Upper lobe of right lung (tissue), 1 donor: ENCODE data around the gene KLHL22. TPM values are rescaled to one million over a fixed set of nuclear protein-coding genes. Genes with fewer than 3 reads are reported as not detected.

Experiments
- ATAC-seq: fragments of 200-7000 bp; cut with Tn5 transposase; one replicate; pipeline ENCODE4 v1.9.1; 2020; ENCODE audit warnings: mild to moderate bottlenecking, moderate library complexity
- DNase-seq: peaks from one replicate; pipeline ENCODE4 v3.0.0-alpha.2; 2020
- H3K27ac ChIP-seq: fragments of 200-600 bp; one replicate; pipeline ENCODE4 v1.8.0; 2022
- H3K27me3 ChIP-seq: fragments of 200-600 bp; one replicate; pipeline ENCODE4 v1.8.0; 2022; ENCODE audit warnings: mild to moderate bottlenecking
- H3K36me3 ChIP-seq: fragments of 200-600 bp; one replicate; pipeline ENCODE4 v1.8.0; 2022
- H3K4me1 ChIP-seq: fragments of 200-600 bp; one replicate; pipeline ENCODE4 v1.8.0; 2022
- H3K4me3 ChIP-seq: fragments of 200-600 bp; one replicate; pipeline ENCODE4 v1.8.0; 2022; ENCODE audit warnings: mild to moderate bottlenecking
- H3K9me3 ChIP-seq: fragments of 200-600 bp; one replicate; pipeline ENCODE4 v1.8.0; 2022
- intact Hi-C: fragments of 100-400 bp; cut with DNase I; formaldehyde crosslinking; loops from one replicate; pipeline ENCODE4 v1.11.0; 2022
- total RNA-seq: library from RNA; stranded (reverse); fragmentation: NEBNext Ultra II Directional; extraction: Animal tissue kit (Norgen Biotek cat#: 25700); gene quantifications from one replicate; pipeline ENCODE4 v1.2.1, GENCODE V29; 2021
- TF ChIP-seq, protein P1 (sequence below): fragments of 200-600 bp; IDR thresholded peaks from one replicate; pipeline ENCODE4 v1.8.0; 2022; ENCODE audit warnings: antibody characterized with exemption
- donor health status: DM: no; HTN: yes; CAD: no; lungs with severe emphysema.

The KLHL22 gene
- total RNA-seq, 1 donor from 2014 or later, result 23.3 TPM

DNA sequence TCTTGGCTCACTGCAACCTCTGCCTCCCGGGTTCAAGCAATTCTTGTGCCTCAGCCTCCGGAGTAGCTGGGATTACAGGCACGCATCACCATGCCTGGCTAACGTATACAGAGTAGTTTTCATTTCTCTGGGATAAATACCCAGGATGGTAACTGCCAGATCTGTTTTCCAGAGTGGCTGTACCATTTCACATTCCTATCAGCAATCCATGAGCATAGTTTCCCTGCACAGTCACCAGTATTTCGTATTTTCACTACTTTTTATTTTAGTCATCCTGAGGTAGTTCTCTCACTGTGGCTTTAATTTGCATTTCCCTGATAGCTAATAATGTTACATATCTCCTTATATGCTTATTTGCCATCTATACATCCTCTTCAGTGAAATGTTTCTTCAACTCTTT lies 47.0 kb downstream of the KLHL22 start:
- DNase-seq (no peak), ATAC-seq (no peak)
- TF ChIP-seq, protein P1, sequence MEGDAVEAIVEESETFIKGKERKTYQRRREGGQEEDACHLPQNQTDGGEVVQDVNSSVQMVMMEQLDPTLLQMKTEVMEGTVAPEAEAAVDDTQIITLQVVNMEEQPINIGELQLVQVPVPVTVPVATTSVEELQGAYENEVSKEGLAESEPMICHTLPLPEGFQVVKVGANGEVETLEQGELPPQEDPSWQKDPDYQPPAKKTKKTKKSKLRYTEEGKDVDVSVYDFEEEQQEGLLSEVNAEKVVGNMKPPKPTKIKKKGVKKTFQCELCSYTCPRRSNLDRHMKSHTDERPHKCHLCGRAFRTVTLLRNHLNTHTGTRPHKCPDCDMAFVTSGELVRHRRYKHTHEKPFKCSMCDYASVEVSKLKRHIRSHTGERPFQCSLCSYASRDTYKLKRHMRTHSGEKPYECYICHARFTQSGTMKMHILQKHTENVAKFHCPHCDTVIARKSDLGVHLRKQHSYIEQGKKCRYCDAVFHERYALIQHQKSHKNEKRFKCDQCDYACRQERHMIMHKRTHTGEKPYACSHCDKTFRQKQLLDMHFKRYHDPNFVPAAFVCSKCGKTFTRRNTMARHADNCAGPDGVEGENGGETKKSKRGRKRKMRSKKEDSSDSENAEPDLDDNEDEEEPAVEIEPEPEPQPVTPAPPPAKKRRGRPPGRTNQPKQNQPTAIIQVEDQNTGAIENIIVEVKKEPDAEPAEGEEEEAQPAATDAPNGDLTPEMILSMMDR, result no peak
- Histone ChIP-seq H3K27me3 (no peaks in the 10 kb centered on the region), H3K36me3 (peaks cover 29% of the 10 kb centered on the region), H3K4me3 (no peak overlapping the region), H3K4me1 (no peaks in the 10 kb centered on the region), H3K9me3 (no peaks in the 10 kb centered on the region), H3K27ac (no peak overlapping the region)
- intact Hi-C loops, result no loop called here

DNA sequence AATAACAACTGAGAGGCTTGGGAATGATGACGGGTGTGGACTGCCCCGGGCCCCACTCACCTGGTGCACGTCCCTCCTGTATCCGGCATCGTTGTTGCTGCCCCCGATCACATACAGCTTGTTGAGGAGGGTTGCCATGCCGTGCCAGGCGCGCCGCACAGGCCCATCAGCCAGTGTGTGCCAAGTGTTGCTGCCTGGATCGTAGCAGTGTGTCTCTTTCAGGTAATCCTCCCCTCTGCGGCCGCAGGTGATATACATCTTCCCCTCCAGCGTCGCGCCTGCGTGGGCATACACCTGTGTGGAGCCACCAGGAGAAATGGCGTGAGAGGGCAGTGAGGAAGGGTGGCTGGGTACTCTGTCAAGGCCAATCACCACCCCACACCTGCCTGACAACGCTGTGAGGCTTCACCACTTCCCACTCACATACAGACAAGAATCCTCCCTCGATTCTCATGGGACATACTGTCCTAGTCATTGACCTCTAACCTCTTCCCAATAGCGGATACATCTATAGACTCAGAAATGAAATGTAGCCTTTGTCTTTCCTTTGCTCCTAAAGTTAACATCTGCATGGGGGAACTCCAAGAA lies 49.1 kb downstream of the KLHL22 start:
- Histone ChIP-seq H3K36me3 (peaks cover 29% of the 10 kb centered on the region), H3K4me3 (no peak overlapping the region), H3K27me3 (no peaks in the 10 kb centered on the region), H3K9me3 (no peaks in the 10 kb centered on the region), H3K27ac (no peak overlapping the region), H3K4me1 (no peaks in the 10 kb centered on the region)
- TF ChIP-seq, protein P1, result no peak
- ATAC-seq (no peak), DNase-seq (no peak)
- intact Hi-C loops, result no loop called here

DNA sequence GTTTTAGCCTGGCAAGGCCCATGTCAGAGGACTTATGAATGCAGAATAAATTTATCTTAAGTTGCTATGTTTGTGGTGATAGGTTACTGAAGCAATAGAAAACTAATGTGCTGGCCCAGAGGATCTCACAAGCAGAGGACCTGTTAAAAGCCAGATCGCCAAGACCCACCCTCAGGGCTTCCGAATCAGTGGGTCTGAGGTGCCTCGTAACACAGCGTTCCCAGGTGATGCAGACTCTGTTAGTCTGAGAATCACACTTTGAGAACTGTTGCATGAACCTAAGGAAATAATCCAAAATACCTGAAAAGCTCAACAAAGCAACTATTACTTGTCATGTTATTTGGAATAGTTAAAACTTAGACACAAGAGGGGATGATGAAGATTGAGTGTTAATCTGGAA lies 51.3 kb downstream of the KLHL22 start:
- intact Hi-C loops, result no loop called here
- DNase-seq, result no peak

DNA sequence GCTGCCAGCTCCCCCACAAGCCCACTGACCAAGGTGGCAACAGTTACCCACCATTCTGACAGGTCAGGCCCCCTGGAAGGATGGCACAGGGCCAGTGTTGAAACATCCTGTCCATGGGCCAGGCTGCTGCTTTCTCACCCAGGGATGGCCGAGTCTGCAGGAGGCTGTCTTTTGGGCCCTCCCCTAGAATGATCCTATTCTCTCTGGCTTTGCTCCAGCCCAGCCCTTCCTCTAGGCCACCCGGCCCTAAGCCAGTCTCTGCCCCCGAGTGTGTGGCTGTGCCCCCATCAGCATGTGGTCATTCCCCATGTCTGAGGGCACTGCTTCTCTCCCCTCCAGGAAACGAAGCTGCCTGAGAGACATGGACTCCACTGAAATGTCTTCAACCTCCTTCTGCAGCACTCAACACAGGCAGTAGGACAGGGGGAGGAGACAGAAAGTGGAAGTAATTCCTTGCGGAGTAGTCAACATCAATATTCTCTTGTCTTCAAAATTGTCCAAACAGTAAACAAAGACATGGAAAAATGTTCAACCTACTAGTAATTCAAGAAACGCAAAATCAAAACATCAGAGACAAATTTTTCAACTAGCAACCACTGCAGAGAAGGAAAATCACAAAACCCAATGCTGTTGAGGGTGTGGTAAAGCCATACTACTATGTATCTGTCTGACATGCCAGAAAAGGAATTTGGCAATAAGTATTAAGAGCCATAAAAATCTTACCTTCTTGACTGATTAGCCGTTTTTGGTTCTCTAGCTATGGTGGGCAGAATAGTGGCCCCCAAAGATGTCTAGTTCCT lies 52.9 kb downstream of the KLHL22 start:
- DNase-seq, result no peak
- TF ChIP-seq, protein P1, result no peak
- H3K36me3 ChIP-seq, result peaks cover 29% of the 10 kb centered on the region
- H3K4me3 ChIP-seq, result no peak overlapping the region
- peaks cover 6% of the 10 kb centered on the region for H3K27me3 ChIP-seq
- H3K27ac ChIP-seq, result no peak overlapping the region
- no peaks in the 10 kb centered on the region for H3K9me3 ChIP-seq
- no peaks in the 10 kb centered on the region for H3K4me1 ChIP-seq
- ATAC-seq, result no peak
- intact Hi-C loops, result no loop called here

More for the DNA sequence above, 51.3 kb downstream of the KLHL22 start:
- no peak for ATAC-seq
- Histone ChIP-seq H3K4me3 (no peak overlapping the region), H3K4me1 (no peaks in the 10 kb centered on the region), H3K9me3 (no peaks in the 10 kb centered on the region), H3K36me3 (peaks cover 29% of the 10 kb centered on the region), H3K27ac (no peak overlapping the region), H3K27me3 (no peaks in the 10 kb centered on the region)
- TF ChIP-seq, protein P1, result no peak

DNA sequence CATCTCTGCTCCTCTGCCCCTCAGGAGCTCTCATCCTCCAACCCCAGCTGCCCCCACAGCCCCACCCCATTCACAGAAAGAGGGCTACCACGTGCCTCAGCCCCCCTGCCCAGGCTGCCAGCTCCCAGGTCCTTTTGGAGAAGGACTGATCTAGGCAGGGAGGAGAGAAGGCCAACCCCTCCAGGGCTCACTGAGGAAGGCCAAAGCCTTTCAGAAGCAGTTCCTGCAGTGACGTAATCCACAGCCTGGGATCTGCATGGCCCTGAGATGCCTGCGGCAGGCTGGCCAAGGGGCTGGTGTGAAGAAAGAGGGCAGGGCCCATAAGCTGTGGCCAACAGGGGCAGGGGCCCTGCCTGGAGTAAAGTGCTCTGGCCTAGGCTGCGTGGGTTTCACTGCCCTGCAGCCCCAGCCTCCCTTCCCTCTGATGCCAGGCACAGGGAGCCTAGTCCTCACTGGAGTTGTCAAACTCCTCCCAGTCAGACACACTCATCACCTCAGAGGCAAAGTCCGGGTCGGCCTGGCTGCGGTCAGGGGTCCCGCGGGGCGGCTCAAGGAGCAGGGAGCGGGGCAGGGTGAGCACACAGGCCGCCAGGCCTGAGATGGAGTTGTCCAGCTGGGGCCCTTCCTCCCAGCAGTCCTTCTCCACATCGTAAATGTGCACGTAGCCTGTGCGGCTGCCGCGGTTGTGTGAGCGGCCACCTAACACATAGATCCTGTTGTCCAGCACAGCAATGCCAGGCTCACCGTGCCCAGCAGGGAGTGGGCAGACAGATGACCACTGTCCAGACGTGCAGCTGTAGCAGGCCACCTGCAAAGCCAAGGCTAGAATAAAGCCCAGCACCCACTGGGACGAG lies 53.7 kb downstream of the KLHL22 start:
- ATAC-seq (no peak), DNase-seq (no peak)
- intact Hi-C loops, result no loop called here
- Histone ChIP-seq H3K4me3 (no peak overlapping the region), H3K27ac (peak overlapping the region; percentile 17), H3K27me3 (peaks cover 6% of the 10 kb centered on the region), H3K36me3 (peaks cover 29% of the 10 kb centered on the region), H3K9me3 (no peaks in the 10 kb centered on the region), H3K4me1 (peaks cover 4% of the 10 kb centered on the region)
- TF ChIP-seq, protein P1, result no peak
